IPS-18c (cell line): ENCODE measurements around the gene PRPF40B.

Experiments used
- H3K4me3 ChIP-seq: 2 replicates; pipeline ENCODE4 v1.7.0; 2013; ENCODE audit warnings: low read depth, mild to moderate bottlenecking, low read length, moderate library complexity; ENCODE audit not compliant: insufficient read depth
- H3K9me3 ChIP-seq: one replicate; pipeline ENCODE4 v1.6.1; 2013; ENCODE audit warnings: mild to moderate bottlenecking, low read length, moderate library complexity; ENCODE audit not compliant: control insufficient read depth, insufficient read depth

Gene PRPF40B

DNA sequence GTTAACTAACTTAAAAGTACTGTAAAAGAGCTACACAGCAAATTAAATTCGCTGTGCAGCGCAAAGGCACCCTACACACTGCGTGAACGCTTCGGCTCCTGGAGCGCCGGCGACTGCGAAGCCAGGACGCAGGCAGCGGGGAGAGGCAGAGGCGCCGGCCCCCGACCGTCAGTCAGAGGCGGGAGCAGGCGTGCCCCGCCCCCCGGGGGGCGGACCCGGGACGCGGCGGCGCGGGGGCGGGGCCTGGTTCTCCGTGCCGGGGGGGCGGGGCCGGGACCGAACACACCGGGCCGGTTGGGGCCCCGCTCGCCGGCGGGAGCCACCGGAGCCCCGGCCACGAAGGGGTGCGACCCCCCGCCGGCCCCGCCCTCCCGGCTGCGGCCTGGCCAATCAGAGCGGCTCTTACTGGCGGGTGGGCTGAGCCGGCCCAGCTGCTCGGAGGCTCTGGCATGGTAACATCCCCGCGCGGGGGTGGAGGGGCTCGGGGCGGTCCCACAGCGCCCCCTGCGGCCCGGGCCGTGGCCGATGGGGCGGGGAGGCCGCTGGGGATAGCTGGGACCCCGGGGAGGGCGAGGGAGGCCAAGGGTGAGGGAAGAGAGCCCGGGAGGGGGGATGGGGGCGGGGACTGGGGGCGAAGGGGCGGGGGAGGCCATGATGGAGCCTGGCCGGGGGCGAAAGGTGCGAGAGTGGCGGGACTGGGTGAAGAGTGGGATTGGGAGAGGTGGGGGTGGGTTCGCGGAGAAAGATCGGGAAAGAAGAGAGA lies at the start of gene PRPF40B:
TSS of gene PRPF40B (plus strand) at position 420 of the 763 bp plus-strand sequence. CDS start at position 450, 30 bp downstream.
- Histone ChIP-seq H3K4me3 (peak within 1 kb of the TSS; percentile 70), H3K9me3 (no peaks in the 10 kb centered on the region)

DNA sequence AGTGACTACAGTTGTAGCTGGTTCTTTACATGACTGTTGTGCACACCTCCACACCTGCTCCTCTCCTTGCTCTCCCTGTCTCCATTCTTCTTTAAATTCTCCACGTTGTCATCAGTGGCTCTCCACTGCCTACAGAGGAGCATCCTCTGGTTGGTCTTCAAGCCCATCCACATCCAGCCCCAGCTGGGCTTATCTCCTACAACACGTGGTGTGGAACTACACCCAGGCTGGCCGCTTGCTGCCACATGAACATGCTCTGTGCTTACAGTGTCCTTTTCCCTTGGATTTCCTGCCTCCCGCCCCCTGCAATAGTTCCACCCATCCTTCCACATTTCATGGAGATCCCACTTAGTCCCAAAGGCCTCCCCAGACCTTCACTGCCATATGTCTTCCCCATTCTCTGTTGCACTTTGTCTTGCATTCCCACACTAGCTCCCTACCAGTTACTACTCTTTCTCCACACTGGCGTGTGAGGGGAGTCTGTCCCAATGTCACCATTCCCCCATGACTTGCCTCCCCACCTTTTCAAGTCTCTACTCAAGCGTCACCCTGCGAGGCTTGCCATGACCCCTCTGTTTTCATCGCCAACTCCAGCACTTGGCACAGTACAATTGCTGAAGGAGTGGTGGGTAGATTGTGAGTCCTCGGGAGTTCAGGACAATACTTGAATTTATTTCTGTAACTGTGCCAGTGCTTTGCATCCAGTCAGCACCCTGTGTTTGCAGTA lies 45.6 kb upstream of the PRPF40B start:
- Histone ChIP-seq H3K9me3 (no peaks in the 10 kb centered on the region), H3K4me3 (no peak overlapping the region)

DNA sequence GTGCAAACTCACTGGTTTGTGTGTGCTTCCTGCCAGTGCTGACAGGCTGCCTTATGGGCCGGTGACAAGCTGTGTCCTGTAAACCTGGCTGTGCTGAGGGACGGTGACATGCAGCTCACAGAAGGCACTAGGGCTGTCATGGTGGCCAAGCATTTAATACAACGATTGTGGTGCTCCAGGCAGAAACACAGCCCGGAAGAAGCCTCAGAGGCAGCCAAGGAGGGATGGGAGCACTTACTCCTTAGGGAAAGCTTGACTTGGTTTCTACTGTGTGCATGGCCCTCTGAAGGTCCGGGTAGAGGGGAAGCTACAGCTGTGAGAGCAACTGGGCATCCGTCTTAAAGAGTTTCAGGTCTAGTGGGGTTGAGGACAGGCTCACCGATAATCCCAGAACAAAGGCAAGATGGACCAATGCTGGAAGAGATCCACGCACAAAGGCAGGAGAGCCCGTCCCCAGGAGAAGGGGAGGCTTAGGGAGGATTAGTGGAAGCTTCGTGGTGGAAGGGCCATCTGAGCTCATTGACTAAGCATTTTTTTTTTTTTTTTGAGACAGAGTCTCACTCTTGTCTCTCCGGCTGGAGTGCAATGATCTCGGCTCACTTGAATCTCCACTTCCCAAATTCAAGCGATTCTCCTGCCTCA lies 44.8 kb upstream of the PRPF40B start:
- no peak overlapping the region for H3K4me3 ChIP-seq
- H3K9me3 ChIP-seq = no peaks in the 10 kb centered on the region

DNA sequence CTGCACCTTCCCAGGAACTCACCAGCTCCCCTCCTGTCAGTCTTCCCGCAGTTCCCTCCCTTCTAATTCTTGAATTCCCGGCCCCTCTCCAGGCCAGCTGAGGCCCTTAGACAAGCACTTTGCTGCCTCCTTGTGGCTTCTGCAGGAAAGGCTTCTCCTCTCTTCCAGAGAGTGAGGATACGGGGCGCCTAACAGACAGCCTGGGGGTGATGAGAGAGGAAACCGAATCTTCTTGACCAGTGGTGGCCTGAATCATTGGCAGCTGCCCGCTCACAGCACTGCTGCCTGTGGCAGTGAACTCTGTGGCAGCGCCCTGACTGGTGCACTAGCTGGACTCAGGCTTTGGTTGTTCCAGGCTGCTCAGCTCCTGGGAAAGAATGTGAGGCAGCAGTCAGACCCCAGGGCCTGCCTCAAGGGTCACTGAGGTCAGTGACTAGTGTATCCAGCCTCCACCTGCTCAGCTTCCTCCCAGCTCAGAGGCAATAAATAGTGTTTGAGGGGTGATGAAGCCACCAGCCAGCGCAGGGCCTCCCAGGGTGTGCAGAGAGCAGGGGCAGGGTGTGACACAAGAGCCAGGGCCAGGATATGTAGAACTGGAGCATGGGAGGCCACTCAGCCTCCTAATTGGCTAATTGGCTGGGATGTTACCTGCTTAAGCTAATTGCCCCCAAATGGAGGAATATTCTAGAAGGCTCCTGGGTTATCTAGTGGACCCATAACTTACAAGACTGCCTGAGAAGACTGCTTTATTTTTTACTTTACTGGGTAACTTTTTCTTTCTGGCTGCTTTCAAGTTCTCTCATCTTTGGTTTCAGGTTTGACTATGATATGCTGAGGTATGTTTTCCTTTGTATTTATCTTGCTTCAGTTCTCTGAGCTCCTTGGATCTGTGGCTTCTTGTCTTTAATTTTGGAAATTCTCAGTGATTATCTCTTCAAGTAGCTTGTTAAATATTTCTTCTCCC lies 42.5 kb upstream of the PRPF40B start:
- Histone ChIP-seq H3K4me3 (no peak overlapping the region), H3K9me3 (no peaks in the 10 kb centered on the region)

DNA sequence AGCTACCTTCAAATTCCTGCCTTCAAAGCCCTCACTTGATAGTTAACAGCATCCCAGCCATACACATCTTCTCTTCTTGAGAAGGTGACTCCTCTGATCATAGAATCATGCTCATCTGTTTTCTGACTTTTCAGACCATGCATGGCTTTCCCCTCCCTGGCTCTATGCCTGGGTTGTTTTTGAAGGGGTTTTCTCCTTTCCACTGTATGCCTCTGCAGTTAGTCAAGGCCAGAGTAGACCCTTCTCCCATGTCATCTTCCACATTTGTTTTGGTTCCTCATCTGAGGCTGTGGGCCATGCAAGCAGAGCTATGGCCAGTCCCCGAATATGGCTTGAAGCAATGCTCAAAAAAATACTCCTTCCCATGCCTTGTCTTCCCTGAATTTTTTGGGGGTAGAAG lies 41.2 kb upstream of the PRPF40B start:
- H3K9me3 ChIP-seq = no peaks in the 10 kb centered on the region
- H3K4me3 ChIP-seq = no peak overlapping the region

DNA sequence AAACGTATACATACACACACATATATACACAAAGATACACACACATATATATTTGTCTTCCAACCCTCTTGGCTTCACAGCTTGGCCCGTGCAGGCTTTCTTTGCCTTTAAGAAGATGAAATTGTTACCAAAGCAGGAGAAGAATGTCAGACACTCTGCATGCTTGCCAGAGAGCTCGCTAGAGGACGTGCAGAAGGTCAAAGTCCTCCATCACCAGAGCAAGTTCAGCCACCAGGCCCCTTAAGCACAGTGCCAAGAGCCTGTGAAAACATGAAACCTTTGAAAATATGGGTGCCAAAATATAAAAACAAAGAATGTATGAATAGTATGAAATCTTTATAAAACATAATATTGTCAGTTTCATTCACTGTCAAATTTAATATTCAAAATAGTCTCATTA lies 40.5 kb upstream of the PRPF40B start:
- H3K4me3 ChIP-seq = no peak overlapping the region

DNA sequence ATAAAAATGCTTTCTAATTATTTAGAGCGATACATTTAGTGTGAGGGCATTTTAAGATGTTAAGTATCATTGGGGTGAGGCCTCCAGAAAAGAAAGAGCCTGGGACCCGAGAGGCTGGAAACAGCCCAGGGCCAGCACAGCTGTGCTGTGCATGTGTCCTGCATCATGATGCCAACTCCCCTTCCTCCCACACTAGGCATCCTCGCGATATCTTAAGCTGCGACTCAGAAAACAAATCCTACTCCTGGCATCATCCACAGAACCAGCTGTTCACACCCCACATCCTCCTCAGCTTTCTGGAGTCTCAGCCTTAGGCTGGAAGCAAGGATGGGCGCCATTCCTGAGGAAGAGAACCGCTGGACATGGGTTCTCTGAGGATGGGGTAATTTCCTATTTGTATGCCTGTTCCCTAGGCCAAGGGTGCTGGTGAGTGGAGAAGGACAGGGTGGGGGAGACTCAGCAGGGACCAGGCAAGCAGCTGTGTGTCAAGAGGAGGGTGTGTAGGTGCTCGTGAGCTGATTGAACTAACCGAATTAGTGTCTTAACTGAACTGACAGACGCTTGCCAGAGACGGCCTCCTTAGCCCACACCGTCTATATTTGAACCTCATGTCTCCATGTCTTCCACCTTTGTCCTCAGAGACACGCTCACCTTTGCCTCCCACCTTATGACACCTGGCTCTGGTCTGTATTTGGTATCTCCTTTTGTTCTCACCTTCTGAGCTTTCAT lies 39.8 kb upstream of the PRPF40B start:
- H3K9me3 ChIP-seq = no peaks in the 10 kb centered on the region
- no peak overlapping the region for H3K4me3 ChIP-seq

More for the DNA sequence above, 40.5 kb upstream of the PRPF40B start:
- no peaks in the 10 kb centered on the region for H3K9me3 ChIP-seq

DNA sequence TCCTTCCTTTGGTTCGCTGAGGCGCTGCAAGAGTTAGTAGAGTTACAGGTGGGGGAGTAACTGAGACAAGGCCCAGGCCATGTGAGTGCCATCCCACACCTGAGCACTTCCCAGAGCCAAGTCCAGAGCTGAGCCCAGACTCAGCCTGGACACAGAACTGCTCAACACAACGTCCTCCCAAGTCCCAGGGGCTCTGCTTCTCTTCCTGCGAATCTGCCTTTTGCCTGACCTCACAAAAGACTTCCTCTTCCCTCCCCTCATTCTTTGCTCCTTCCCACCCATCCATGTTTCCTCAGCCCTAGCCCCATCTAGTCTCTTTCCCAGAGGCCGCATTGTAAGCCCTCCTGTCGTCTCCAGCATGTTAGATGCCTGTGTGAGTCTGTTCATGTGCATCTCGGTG lies 38.8 kb upstream of the PRPF40B start:
- Histone ChIP-seq H3K9me3 (no peaks in the 10 kb centered on the region), H3K4me3 (no peak overlapping the region)

DNA sequence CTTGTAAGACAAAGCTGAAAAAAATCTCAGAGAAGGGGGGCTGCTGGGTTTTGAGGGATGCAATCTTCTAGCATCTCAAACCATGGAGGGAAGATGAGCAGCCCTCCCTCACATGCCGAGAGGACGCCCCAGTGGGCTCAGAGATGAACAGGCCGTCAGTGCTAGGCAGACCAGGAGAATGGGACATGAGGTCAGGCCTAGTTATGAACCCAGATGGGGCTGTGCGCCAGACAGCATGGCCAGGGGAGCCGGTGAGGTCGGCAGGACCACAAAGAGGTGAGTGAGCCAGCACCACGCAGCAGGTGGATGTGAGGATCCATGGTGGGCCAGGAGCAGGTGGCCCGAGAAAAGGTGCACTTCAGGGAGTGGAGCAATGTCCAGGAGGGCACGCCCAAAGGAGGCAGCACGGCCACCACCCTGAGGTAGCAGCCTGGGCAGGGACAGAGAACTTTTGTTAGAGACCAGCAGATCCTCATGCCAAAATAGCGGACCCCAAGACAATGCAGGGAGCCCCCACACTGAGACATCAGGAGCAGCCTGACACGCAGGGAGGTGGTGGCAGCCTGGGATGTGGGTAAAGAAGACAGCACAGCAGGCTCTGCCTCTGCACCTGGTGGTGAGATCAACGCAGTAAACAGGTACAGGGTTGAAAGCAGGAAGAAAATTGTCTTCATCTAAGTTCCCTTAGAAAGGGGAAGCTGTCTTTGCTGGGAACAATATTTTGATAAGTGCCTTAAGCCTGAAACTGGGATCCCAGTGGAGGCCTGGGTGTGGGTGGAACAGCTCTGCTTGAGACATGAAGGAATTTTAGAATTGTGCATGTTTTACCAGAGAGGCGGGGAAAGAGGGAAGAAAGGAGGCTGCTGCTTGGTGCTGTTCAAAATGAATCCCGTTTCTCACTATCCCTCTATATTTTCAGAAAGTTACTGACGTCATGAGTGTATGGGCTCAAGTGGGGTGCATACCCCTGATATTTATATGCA lies 37.6 kb upstream of the PRPF40B start:
- Histone ChIP-seq H3K9me3 (no peaks in the 10 kb centered on the region), H3K4me3 (no peak overlapping the region)

DNA sequence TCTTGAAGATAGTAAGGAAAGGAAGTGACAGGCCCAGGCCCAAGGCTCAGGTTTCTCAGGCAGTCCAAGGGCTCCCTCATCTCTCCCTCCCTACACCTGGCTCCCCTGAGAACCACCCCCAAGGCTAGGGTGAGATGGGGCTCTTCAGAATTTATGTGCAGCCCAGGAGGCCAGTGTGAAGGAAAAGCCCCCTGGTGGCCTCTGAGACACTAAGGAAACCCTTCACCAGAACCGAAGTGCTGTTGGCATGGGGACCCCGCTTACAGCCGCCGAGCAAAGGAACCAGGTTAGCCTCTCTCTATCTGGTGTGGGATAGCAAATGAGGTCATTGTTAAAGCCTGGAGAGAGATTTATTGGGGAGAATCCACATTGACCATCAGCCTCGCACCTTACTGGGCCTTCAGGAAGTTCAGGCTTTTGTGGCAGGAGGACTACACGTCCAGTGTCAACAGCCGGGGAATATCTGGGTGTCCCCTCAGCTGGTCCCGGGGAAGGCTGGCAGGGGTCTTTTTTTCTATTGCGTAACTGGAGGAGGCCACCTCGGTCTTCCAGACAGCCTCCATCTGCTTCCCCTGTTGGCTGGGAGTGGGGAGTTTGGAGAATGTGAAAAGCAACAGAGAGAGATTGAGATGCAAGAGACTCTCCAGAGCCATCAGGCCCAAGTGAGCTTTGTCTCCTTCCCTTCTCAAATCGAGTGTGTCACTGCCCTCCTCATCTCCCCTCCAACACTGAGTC lies 36.0 kb upstream of the PRPF40B start:
- H3K9me3 ChIP-seq = no peaks in the 10 kb centered on the region
- H3K4me3 ChIP-seq = no peak overlapping the region

DNA sequence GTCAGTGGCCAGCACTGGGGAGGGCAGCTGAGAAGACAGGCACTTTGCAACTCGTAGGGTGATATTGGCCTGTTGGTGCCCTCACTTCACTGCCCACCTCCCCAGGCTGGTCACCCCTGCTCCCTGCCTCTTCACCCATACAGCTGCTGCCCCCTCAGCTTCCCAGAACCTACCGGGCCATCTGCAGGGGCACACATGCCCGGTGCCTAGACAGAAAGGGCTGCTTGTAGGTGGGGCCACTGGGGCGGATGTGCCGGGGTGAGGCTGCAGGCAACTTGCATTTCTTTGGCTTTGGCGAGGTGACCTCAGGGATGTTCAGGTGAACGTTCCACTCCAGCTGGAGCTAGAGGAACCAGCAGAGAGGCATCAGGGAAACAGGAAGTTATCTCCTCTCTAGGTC lies 35.1 kb upstream of the PRPF40B start:
- Histone ChIP-seq H3K9me3 (no peaks in the 10 kb centered on the region), H3K4me3 (no peak overlapping the region)

DNA sequence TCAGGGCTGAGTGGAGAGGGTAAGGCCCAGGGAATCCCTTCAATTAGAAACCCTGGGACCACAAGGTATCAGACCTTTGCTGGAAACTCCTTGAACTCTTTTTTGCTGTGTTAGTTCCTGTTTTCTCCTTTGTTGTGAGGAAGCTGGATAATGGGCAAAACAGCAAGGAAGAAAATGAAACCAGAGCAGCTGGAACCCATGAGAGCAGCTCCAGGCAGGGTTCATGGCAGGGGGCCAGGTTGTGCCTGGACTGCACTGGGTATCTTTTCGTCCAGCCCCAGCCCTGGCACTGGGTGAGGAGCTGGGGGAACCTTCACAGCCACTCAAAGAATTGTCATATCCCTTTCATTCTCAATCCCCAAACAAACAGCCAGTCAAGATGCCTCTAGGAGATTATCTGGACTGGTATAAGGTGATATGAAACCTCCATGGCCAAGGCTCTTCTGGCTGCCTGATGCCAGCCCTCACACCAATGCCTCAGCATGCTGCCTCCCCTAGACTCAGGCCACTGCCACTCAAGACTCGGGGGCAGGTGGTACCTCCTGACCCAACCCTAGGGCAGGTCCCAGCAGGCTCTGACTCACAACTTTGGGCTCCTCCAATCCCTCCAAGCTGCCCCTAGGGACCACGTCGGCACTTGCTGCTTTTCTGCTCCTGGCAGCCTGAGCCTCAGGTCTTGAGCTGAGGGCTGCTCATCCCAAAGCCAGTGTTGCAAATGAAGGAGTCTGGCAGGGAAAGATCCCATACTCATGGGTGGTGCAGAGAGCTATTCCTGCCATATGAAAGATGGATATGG lies 34.4 kb upstream of the PRPF40B start:
- Histone ChIP-seq H3K9me3 (no peaks in the 10 kb centered on the region), H3K4me3 (no peak overlapping the region)

DNA sequence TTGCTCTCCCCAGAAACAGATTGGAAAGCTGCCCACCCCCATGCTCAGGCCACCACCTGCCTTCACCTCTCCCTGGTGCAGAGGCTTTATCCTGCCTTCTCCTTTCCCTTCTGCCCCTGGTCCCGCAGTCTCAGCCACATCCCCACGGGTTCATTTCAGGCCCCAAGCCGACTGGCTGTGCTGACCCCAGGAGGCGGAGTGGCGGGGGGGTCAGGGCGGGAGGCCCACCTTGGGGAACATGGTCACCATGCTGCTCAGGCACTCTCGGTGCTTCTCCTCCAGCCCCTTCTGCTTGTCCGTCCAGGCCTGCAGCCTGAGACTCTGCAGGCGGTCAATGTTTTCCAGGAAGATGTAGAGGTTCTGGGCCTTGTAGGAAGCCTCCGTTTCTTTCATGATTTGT lies 24.8 kb upstream of the PRPF40B start:
- H3K4me3 ChIP-seq = no peak overlapping the region
- H3K9me3 ChIP-seq = no peaks in the 10 kb centered on the region

DNA sequence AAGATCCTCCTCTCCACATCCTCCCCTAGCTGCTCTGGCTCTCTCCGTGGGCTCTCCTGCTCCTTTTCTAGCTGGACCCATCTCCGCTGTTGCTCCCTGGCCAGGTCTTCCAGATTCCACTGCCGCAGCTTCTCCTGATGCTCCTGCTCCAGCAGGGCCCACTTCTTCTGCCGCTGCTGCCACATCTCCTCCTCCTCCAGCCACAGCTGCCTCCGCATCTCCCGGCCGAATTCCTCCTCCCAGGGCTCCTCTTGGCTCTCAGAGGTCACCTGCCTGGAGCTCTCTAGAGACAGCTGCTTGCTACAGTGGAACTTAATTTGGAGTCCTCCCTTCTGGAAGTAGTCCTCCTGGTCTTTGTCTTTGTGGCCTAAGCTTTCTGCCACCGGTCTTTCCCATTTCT lies 23.4 kb upstream of the PRPF40B start:
- Histone ChIP-seq H3K9me3 (no peaks in the 10 kb centered on the region), H3K4me3 (no peak overlapping the region)
